ENCODE results near the gene B3GNT9. TPM values are rescaled to one million over a fixed set of nuclear protein-coding genes. Genes with fewer than 3 reads are reported as not detected.

The B3GNT9 gene, protein sequence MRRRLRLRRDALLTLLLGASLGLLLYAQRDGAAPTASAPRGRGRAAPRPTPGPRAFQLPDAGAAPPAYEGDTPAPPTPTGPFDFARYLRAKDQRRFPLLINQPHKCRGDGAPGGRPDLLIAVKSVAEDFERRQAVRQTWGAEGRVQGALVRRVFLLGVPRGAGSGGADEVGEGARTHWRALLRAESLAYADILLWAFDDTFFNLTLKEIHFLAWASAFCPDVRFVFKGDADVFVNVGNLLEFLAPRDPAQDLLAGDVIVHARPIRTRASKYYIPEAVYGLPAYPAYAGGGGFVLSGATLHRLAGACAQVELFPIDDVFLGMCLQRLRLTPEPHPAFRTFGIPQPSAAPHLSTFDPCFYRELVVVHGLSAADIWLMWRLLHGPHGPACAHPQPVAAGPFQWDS
- 5.7 to 8.5 TPM (median 7.9 TPM) in 5 replicates for total RNA-seq (2022; extraction: Qiagen RNA extraction; ENCODE audit: low read depth)

DNA sequence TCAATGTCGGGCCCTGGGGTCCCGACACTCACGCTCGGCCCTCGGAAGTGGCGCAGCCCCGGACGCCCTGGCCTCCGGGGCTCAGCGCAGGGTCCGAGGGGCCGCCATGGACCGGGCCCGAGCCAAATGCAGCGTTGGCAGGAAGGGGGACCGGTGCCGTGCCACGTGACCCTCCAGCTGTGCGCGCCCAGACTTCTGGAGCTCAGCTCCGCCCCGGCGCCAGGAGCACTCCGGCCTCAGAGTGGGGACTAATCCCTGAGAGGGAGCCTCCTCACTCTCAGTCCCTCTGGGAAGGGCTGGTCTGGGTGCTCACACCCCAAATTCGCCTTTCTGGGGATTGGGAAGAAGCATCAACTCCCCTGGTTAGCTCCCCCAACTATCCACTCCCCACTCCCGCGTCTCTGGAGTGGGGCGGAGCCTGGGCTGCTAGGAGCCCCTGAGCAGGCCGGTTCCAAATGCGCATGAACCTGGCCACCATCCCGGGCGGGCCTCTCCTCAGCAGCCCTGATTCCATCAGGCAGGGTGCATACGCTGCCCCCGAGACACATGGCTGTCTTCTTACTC lies at the start of gene B3GNT9:
Gene B3GNT9 (minus strand): TSS at position 166 of the 564 bp plus-strand sequence. CDS start 513 bp downstream, outside the sequence.

DNA sequence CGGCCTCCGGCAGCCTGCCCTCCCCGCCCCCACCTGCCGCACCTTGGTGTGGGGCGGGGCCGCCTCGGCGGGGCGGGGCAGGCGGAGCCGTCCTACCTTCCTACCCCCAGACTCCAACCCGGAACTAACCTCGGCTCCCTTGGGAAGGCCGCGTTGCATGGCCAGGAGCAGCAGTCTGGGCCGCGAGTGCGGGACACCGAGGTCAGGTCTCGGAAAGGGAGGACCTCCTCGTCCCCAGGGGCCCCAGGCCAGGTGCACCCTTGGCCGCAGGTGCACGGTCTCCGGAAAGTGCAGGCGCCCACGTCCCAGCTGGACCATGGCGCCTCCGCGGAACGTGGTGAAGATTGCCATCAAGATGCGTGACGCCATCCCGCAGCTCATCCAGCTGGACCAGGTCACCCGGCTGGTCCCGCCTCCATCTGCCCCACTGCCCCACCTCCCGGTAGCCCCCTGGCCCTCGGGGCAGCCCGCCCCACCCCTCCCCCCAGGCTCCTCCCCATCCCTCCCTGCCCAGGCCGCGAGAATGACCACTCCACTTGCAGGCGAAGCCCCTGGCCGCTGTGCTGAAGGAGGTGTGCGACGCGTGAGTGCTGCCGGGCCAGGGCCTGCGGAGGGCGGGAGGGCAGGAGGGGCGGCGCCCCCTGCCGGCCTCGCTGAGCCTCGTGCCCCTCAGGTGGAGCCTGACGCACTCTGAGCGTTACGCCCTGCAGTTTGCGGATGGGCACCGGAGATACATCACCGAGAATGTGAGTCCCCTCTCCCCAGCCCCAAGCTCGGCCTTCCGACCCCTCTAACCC lies 48.4 kb upstream of the B3GNT9 start, which contains the start of gene ELMO3:
Gene ELMO3 (plus strand): TSS at position 121 of the 797 bp plus-strand sequence. CDS start 196 bp downstream, at position 317.

GRCh38 chr16:67191995-67192681 lies 41.3 kb upstream of the B3GNT9 start, which contains the start of gene E2F4:
Gene E2F4, plus strand, starts transcription at chr16:67192155. Its CDS starts 73 bp downstream, at chr16:67192228.

GRCh38 chr16:67190041-67190440 lies 39.2 kb upstream of the B3GNT9 start, which contains the start of gene EXOC3L1:
Gene EXOC3L1, minus strand, starts transcription at chr16:67190136. Its CDS starts 460 bp downstream, at chr16:67189676.

GRCh38 chr16:67183627-67184452 lies 33.0 kb upstream of the B3GNT9 start, which contains the start of gene MATCAP1:
Gene MATCAP1, minus strand, starts transcription at chr16:67183963. Its CDS starts 3,353 bp downstream, at chr16:67180610.

GRCh38 chr16:67170168-67170948 lies 19.6 kb upstream of the B3GNT9 start, which contains the start of gene NOL3:
Gene NOL3, plus strand, starts transcription at chr16:67170538.

DNA sequence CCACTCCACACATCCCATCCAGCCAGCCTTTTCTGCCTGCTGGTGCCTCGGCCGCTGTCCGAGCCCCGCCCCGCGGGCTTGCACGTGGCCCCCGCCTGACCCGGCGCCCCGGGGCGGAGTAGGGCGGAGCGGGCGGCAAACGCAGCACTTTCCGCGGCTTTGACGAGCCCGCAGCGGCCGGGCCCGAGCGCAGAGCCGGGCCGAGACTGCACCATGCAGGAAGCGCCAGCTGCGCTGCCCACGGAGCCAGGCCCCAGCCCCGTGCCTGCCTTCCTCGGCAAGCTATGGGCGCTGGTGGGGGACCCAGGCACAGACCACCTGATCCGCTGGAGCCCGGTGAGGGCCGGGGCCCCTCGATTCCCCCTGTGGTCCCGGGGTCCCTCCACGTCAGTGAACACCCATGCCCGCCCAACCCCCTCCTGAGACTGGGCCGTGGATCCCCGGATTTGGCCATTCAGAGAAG lies 13.8 kb upstream of the B3GNT9 start, which contains the start of gene HSF4:
Gene HSF4 (plus strand): TSS at position 147 of the 463 bp plus-strand sequence. CDS start 67 bp downstream, at position 214.

DNA sequence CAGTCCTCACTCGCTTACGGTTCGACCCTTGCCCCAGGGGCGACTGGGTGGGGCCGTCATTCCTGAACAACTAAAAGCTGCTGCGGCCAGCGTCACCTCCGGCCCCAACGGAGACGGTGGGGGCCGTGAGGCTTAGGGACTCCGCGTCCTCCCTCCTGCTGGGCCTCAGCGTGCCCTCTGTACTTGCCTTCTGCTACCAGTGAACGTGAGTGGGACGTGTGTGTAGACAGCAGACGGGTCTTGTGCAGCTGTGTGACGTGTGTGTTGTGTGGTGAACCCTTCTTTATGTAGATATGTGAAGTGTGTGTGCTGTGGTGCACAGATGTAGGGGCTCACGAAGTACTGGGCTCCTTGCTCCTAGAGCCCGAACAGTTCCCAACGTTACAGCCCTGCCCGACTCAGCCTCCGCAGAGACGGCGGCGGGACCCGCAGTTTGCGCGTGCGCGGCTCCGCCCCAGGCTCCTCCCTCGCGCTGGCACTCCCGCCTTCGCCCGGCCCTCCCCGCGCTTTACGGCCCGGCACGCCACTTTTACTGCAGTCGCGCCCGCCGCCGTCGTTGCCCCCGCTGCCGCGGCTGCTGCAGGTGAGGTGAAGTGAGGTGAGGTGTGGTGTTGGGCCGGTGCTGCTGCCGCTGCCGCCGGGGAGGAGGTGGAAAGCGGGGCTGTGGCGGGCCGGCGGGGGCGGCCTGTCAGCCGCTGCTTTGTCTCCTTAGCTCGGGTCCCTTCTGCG lies 41.2 kb downstream of the B3GNT9 start, which contains the start of gene PHAF1:
Gene PHAF1 (plus strand): TSS at position 535 of the 729 bp plus-strand sequence. CDS start 235 bp downstream, outside the sequence.

Other genes starting within 250 kb of the B3GNT9 start
- 0.16 to 0.28 TPM (median 0.23 TPM) in 5 replicates for gene CDH16, start 232.1 kb downstream of the B3GNT9 start, total RNA-seq (2022; extraction: Qiagen RNA extraction; ENCODE audit: low read depth)
- 7.2 to 19.8 TPM (median 11.7 TPM) in 5 replicates for gene RRAD, start 225.5 kb downstream of the B3GNT9 start, total RNA-seq (2022; extraction: Qiagen RNA extraction; ENCODE audit: low read depth)
- 121 to 175 TPM (median 171 TPM) in 5 replicates for gene CIAO2B, start 216.6 kb downstream of the B3GNT9 start, total RNA-seq (2022; extraction: Qiagen RNA extraction; ENCODE audit: low read depth)
- gene CES2, start 215.5 kb downstream of the B3GNT9 start, total RNA-seq (2022; extraction: Qiagen RNA extraction; ENCODE audit: low read depth) = 27.5 to 30.8 TPM (median 28.4 TPM) in 5 replicates
- 1.7 to 2.3 TPM (median 2.0 TPM) in 5 replicates for gene CES3, start 189.7 kb downstream of the B3GNT9 start, total RNA-seq (2022; extraction: Qiagen RNA extraction; ENCODE audit: low read depth)
- gene CES4A, start 162.4 kb downstream of the B3GNT9 start, total RNA-seq (2022; extraction: Qiagen RNA extraction; ENCODE audit: low read depth) = 1.3 to 2.1 TPM (median 1.6 TPM) in 5 replicates
- gene CBFB, start 121.8 kb downstream of the B3GNT9 start, total RNA-seq (2022; extraction: Qiagen RNA extraction; ENCODE audit: low read depth) = 45.0 to 53.6 TPM (median 50.3 TPM) in 5 replicates
- 22.2 to 24.5 TPM (median 23.4 TPM) in 5 replicates for gene PHAF1, start 41.1 kb downstream of the B3GNT9 start, total RNA-seq (2022; extraction: Qiagen RNA extraction; ENCODE audit: low read depth)
- 10.7 to 20.7 TPM (median 20.5 TPM) in 5 replicates for gene TRADD, start 8.9 kb upstream of the B3GNT9 start, total RNA-seq (2022; extraction: Qiagen RNA extraction; ENCODE audit: low read depth)
- 5.2 to 9.5 TPM (median 8.5 TPM) in 5 replicates for gene FBXL8, start 9.0 kb upstream of the B3GNT9 start, total RNA-seq (2022; extraction: Qiagen RNA extraction; ENCODE audit: low read depth)
- gene HSF4, start 13.7 kb upstream of the B3GNT9 start, total RNA-seq (2022; extraction: Qiagen RNA extraction; ENCODE audit: low read depth) = 11.9 to 16.0 TPM (median 14.6 TPM) in 5 replicates
- 44.9 to 52.4 TPM (median 50.2 TPM) in 5 replicates for gene NOL3, start 19.5 kb upstream of the B3GNT9 start, total RNA-seq (2022; extraction: Qiagen RNA extraction; ENCODE audit: low read depth)
- 3.6 to 8.0 TPM (median 5.9 TPM) in 5 replicates for gene MATCAP1, start 33.0 kb upstream of the B3GNT9 start, total RNA-seq (2022; extraction: Qiagen RNA extraction; ENCODE audit: low read depth)
- gene EXOC3L1, start 39.1 kb upstream of the B3GNT9 start, total RNA-seq (2022; extraction: Qiagen RNA extraction; ENCODE audit: low read depth) = 0.07 to 0.48 TPM in 2 of 5 replicates, not detected in the others
- 75.9 to 98.6 TPM (median 92.7 TPM) in 5 replicates for gene E2F4, start 41.2 kb upstream of the B3GNT9 start, total RNA-seq (2022; extraction: Qiagen RNA extraction; ENCODE audit: low read depth)
- 0.66 to 1.4 TPM (median 1.3 TPM) in 5 replicates for gene ELMO3, start 48.1 kb upstream of the B3GNT9 start, total RNA-seq (2022; extraction: Qiagen RNA extraction; ENCODE audit: low read depth)
- 78.6 to 101 TPM (median 94.1 TPM) in 5 replicates for gene TMEM208, start 76.1 kb upstream of the B3GNT9 start, total RNA-seq (2022; extraction: Qiagen RNA extraction; ENCODE audit: low read depth)
- gene FHOD1, start 96.5 kb upstream of the B3GNT9 start, total RNA-seq (2022; extraction: Qiagen RNA extraction; ENCODE audit: low read depth) = 40.1 to 51.6 TPM (median 48.9 TPM) in 5 replicates
- gene SLC9A5, start 98.0 kb upstream of the B3GNT9 start, total RNA-seq (2022; extraction: Qiagen RNA extraction; ENCODE audit: low read depth) = 1.2 to 1.7 TPM (median 1.6 TPM) in 5 replicates
- gene PLEKHG4, start 128.5 kb upstream of the B3GNT9 start, total RNA-seq (2022; extraction: Qiagen RNA extraction; ENCODE audit: low read depth) = 15.2 to 22.1 TPM (median 18.3 TPM) in 5 replicates
- 0.06 to 0.46 TPM (median 0.22 TPM) in 5 replicates for gene KCTD19, start 175.7 kb upstream of the B3GNT9 start, total RNA-seq (2022; extraction: Qiagen RNA extraction; ENCODE audit: low read depth)
- gene LRRC36, start 175.8 kb upstream of the B3GNT9 start, total RNA-seq (2022; extraction: Qiagen RNA extraction; ENCODE audit: low read depth) = 0.13 to 0.27 TPM (median 0.14 TPM) in 3 of 5 replicates, not detected in the others
- gene TPPP3, start 242.5 kb upstream of the B3GNT9 start, total RNA-seq (2022; extraction: Qiagen RNA extraction; ENCODE audit: low read depth) = 8.4 to 13.5 TPM (median 11.8 TPM) in 5 replicates

All from A549 treated with CpdA at 1 μM for 4 hours (cell line).